Iris pigment epithelial cell (primary cell): Measurements from ENCODE around the gene PHF12.
A peak's percentile ranks its signal among the peaks of the same experiment; 100 is the strongest.
"Not testable (repeated sequence)": the region's sequence is repeated elsewhere in the genome, so short reads cannot be mapped to it uniquely, and the experiment has no call there.

ENCODE experiments used
- DNase-seq: peaks from one replicate; pipeline ENCODE4 v3.0.0-alpha.2; 2011; ENCODE audit warnings: low read depth

PHF12 gene

DNA sequence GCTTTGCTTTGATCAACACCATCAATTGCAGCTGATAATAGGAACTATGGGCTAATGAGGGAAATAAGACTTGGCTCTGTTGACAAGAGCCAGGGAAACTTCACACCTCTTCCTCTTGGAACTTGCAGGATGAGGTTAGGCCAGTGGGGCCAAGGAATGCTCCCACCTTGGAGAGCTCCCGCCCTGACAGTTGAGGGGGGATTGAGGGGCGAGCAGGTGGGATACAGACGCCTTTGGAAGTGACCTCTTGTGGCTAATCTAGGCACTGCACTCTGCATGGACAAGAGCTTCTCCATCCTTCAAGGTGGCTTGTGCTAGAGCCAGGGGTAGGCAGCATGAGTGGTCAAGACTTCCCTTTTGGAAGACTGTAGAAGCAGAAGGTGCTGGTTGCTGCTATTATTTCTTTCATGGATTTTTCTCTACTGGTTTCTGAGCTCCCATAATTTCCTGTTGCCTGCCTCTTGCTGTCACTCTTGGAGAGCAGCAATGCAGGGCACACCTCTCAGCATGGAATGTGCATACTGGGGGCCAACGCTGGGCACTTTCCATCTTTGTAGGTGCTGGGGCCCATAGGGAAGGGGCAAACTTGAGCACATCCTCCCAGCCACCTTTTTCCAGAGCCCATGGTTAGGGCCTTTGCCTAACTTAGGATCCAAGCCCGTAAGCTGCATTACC, 2.3 kb upstream of the PHF12 start:
- peak; percentile 54 for DNase-seq

DNA sequence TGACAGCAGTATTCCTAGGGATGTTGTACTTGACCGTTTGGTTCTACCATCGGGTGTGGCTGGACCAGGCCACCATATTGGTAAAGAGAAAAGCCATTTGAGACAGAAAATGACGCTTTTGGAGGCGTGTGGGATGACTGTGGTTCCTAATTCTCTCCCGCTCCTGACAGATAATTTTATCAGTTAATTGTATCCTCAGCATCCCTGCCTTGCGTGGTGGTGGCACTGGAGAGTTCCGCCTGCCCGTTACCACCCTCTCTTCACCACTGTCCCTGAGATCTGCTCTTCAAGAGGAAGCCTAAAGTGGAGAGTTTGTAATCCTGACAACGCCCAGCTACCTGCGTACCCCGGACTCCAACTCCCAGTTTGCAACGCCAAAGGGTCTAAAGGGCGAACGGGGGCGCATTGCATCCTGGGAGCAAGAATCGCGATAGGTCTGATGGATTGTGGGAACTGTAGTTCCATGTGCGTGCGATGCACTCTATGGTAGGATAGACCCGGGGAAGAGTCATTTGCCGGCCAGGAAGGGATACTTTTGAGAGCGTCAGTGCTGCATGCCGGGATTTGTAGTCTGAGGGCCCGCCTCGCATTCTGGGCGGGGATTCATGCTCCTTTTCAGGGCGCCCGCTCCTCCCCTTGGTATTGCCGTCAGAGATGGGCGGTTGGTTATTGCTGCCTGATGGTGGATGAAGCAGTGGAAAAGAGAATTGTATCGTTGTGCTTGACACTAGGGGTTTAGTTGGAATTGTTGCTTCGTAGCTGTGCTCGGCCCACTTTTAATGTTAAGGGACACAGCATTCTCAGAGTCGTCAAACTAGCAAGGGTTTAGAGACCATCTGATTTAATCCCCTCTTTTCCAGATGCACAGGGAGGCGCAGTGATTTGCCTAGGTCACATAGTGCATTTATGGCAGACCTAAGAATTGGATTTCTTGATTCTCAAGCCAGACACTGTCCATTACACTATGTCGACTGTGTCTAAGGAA, 965 bp upstream of the PHF12 start:
- peak; percentile 100 for DNase-seq

DNA sequence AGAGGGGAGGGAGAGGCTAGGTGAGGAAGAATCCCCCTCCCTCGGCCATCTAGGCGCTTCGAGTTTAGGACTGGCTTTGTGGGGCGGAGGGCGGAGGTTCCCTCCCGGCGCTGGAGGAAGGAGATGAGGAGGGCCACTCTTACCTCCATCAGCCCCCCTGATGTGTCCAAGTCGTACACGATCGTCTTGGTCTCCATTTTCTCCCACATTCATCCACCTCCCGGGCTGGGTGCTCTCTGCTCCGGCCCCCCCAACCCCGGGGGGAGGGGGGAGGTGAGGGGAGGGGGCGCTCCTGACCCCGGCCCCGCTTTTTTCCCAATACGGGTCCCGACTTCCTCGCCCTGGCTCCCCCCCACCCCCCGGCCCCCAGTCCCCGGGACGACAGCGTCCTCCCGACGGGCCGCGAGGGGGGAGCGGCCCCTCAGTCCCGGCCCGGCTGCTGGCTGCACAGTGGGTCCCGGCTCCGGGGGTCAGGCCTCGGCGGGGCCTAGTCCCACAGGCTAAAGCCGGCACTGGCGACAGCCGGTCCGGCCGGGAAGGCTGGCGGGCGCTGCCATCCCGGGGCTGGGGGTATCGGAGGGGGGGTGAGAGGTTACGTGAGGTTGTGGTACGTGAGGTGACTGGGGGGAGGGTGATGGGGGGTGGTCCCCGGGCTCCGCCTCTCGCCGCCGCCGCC, 428 bp downstream of the PHF12 start:
- no peak for DNase-seq

DNA sequence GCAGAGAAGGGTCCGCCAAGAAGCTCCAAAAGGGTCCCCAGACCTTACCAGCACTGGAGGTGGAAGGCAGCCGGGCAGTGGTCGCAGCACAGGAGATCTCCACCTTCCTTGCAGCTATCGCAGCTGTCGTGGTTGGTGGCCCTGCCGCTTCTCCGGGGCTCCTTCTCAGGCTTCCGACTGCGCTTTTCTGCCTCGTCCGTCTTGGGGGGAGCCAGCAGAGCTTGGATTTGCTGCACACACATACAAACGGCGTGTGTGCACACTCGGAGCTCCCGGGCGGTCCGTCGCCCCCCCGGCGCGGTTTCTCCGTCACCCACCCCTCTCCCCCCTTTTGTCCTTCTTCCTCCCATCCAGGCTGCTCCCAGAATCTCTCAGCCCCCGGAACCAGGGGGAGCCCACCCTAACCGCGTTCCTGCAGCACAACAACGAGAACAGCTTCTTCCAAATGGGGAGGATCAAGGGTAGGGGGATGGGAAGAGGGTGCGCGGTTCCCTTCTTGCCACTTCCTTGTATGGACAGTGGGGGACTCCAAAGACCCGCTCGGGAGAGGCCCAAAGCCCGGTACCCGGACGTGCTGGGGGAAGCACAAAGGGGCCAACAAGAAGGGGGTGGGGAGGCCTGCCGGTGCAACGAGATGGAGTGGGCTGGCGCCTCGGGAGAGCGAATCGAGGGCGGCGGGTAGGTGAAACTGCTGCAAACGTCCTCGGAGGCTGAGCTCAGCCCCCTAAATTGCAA, 1.1 kb downstream of the PHF12 start:
- DNase-seq: peak; percentile 45

DNA sequence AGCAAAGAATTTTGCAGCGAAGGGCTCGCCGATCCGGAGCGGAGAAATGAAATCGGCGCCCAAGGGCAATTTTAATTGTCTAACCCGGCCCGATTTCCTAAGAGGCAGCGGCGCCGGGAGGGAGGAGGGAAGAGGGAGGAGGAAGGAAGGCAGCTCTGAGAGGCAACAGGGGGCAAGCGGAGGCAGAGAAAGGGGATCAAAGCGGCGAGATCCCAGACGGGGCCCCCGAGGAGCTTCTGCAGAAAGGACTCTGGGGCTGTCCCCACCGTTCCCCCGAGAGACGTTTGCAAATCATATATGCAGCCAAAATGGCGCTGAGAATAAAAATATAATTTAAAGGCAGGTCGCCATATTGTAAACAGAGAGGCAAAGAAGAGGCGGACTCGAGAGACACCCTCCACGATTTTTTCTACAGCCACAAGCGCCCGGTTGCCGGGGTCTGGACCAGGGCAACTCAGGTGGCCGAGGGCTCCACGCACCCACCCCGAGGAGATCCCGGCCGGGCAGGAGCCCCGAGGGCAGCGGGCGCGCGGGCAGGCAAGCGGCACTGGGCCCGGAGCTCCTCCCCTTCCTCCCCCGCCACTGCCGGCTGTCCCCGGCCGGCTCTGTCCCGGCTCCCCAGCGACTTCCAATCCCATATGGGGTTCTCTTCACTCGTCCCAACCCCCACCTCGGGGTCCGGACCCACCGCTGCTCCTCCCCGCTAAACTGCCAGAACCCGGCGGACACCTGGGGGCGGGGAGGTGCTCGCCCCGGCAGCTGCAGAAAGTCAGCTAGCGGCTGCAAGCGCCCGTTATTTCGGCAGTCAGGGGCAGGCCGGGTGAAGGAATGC, 1.9 kb downstream of the PHF12 start:
- DNase-seq: peak; percentile 54

DNA sequence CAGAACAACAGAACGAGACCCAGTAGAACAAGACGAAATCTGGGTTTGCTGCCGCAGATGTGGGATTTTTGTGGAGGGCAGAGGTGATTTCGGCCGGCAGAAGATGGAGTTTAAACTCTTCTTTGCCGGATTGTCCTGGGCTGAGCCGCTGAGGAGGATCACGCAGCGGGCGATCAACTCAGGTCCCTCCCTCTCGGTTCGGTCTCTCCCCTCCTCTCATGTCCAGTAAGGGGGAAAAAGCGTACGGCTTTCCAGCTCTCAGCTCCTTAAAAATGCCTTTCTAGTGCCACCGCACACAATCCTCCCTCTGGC, 2.5 kb downstream of the PHF12 start:
- DNase-seq: peak; percentile 52

DNA sequence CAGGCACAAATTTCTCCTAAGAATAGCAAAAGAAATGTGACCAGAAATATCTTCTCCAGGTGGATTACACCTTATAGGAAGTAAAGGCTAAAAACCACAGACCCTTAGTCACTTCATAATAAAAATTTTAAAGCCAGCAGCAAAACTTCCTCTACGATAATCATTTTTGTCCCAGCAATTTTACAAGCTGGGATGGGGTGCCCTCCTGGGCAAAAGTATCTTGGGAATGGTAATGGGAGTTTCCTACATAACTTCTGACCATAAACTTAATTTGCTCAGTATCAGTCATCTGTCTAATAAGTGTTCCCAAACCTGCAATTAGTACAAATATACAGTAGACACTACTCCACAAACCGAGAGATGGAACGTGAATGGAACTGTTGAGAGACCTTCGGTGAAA, 3.0 kb downstream of the PHF12 start:
- no peak for DNase-seq

DNA sequence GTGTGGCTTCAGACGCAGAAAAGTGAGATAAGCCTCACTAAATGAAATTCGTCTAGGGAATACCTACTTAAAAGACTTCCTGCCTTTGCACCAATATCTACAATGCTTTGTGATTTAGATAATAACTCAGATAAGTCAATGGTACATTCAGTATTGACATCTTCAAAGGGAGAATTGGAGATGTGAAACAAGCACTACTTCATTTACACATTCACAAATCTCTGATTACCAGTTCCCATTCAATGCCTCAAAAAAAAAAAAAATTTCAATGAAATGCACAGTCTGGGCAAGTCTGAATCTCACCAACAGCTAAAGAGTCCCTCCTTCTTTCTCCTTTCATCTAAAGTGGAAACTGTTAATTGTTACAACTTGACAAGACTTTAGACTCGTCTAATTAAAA, 3.7 kb downstream of the PHF12 start:
- no peak for DNase-seq

DNA sequence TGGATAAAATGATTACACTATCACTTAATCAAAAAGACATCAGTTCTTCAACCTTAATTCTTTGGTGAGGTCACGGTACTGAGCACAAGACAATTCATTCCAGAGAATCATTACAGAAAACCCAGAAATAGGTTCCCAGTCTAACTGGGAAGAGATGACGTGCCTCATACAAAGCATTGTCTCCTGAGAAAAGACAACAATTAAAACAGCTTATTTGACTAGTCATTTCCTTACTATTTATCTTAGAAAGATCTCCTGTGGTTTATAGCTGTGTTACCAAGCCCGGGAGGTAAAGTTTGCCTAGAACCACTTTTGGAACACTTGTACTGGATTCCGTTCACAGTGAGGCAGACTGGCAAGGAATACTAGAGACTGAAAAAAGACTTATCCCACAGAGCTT, 5.1 kb downstream of the PHF12 start:
- peak; percentile 69 for DNase-seq

DNA sequence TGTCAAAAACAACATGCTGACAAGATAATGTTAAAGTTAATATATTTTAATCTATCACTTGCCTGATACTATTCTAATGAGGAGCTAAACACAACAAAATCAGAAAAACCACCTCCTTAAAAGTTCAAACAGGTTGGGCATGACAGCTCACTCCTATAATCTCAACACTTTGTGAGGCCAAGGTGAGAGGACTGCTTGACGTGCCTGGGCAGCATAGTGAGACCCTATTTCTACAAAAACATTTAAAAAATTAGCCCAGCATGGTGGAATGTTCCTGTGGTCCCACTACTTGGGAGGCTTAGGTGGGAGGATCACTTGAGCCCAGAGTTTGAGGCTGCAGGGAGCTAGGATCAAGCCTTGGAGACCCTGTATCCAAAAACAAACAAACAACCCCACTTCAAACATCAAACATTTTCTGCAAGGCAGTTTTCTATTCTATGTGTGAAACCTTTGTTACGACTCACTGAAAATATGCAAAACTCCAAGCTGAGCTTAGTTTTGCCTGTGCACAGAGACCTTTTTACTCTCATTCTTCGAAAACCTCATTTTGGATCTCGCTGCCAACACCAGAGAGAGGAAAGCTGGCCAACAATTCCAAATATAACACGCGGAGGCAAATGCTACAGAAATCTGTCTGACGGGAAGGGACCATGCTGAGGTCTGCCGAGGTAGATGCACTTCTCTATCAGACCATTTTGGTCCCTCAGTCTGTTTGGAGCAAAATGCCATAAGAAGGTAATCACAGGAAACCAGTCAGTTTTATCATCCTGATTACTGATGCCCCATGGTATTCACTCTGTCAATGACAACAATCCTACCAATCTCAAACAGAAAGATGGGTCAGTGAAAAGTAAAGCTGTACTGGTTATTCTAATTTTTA, 6.2 kb downstream of the PHF12 start:
- peak; percentile 42 for DNase-seq

DNA sequence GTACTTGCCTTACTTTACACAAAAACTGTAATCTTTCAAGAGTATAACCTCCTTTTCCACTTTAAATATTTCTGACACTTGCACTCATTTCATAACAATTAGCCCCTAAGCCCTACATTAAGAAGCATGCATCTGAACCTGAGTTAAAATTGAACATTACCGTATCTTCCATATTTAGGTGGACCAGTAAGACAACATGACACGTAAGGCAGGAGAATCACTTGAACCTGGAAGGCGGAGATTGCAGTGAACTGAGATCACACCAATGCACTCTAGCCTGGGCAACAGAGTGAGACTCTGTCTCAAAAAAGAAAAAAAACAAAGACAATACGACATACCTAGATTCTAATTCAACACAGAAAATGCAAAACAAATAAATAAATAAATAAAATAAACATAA, 7.0 kb downstream of the PHF12 start:
- DNase-seq: no peak

DNA sequence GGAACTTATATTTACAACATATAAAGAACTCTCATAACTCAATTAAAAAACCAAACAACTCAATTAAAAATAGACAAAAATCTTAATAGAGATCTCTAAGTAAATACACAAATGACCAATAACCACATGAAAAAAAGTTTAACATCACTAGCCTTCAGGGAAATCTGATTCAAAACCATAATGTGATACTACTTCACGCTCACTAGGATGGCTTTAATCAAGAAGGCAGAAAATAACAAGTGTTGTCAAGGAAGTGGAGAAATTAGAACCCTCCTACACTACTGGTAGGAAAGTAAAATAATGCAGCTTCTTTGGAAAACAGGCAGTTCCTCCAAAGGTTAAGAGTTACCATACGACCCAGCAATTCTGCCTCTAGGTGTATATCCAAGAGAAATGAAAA, 8.4 kb downstream of the PHF12 start:
- DNase-seq: no peak

DNA sequence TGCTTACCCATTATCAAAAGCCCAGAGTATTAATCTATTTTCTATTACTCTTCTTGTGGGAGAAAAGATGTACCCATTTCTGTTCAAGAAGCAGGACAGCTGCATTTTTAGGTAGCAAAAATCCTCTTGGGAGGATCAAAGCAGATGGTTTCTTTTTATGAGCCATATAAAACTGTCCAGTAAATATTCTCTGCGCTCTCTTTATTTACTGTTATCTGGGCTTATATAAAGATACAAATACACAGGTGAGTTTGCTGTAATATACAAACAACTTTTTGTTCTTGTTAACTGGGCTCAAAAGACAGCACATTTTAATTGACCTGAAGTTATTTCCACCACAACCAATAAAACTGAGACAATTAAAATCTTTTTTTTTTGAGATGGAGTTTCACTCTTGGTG, 10.1 kb downstream of the PHF12 start:
- DNase-seq: no peak

DNA sequence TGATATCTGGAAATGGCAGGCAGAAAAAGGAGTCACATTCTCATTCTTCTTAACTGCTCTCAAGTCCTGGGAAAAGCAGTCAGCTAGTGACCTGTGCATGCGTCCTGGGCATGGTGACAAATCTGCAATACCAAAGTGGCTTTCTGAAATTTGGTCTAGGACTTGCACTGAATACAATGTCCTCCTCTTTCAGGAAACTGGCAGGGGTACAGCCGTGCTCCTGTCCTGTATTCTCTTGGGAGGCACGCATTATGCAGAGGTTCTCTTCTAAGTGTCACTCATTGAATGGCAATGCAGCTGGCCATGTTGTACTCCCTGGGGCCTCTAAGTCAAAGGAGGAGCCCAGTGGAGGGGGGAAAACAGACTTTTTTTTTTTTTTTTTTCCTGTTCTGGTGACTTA, 10.6 kb downstream of the PHF12 start:
- DNase-seq: no peak

DNA sequence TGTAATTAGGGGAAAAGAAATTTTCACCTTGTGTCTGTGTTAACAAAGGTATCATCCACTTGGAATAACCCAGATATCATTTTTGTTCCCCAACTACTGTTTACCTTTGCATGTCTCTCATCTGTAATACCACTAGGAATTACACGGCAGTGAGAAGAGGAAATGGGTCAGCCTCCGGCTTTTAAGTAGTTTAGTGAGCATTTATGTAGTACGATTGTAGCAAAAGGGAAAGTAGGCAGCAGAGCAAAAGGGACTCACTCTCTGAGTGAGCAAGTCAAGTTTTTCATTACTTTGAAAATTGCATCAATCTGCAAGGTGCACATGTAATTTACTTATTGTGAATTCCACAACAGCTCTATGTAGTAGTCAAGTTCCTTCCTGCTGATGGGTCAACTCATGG, 11.2 kb downstream of the PHF12 start:
- no peak for DNase-seq

DNA sequence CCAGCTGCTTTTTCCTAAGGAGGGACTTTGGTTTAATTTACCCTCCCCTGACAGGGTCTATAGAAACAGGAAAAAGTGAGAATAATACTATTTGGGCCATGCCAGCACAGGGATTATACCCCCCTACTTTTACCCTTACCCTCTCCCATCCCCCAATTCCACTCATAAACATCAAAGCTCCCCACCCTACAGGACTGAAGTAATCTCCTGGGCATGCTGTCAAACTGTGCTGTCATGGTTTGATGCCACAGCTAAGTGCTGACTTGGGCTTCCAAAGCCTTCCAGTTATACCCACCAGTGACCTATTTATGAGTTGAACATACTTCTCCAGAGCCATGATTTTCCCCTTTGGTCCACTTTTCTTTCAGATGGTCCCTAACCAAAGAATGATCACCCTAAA, 12.8 kb downstream of the PHF12 start:
- peak; percentile 23 for DNase-seq

DNA sequence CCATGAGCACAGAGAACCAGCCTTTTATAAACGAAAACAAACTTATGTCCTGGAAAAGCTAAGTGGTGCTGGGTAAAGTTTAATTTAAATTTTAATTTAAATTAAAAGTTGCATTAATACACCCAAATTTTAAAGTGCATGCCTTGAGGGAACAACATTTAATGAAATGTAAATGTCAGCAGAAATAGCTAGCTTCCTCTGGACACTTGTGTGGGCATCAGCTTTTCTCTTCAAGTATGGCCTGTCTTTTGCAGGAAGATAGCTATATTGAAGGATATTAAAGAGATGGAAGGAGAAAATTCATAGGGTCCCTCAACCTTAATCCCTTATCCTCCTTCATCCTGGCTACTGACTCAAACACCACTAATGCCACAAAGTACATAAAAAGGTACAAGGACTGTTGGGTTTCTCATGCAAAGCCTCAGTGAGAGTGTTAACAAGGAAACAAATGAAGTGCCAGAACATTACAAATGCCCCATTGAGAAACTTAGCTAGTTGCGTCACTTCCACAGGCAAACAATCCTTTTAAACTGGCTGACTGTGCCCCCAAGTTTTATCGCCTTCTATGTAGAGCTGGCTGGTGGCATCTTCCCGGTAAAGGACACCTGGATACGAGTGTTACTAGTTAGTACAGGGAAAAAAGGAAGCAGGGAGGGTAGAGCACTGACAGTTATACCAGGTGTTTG, 14.1 kb downstream of the PHF12 start:
- DNase-seq: peak; percentile 55

DNA sequence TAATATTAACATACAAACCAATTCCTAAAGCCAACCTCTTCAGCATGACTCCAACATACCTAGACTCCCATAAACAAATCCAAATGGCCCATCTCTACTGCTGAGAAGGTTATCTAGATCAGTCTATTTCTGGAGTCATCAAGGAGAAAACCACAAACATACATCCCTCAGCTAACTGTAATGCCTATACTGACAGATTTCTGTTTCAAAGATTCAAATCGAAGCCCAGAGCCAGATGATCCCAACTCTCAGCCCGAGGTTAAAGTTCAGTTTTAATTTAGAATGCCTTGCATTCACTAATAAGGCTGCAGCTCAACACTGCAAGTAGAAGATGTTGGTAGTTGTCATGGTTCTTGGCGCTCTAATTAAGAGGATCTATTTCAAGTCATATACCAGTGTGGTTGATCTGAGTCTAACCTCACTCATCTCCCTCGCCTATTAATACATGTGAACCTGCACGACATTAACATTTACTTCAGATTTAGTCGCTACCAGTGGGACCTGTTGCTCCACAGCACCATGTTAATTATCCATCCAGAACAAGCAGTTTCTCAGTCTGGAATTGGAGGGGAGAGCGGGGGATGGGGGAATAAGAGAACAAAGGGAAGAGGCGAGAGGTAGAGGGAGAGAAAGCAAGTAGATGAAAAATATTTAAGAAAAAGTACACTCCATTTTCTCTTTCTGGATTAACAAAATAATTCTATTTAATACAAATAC, 15.4 kb downstream of the PHF12 start:
- no peak for DNase-seq

DNA sequence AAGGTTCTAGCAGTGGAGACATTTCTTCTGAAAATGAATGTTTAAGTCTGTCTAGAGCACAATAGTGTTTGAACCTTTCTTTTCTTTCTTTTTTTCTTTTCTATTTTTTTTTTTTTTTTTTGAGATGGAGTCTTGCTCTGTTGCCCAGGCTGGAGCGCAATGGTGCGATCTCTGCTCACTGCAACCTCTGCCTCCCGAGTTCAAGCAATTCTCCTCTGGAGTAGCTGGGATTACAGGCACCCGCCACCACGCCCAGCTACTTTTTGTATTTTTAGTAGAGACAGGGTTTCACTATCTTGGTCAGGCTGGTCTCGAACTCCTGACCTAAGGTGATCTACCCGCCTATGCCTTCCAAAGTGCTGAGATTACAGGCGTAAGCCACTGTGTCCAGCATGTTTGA, 16.8 kb downstream of the PHF12 start:
- DNase-seq: not testable (repeated sequence)
